GM21360 (cell line): ENCODE results near the gene GSTM4.
"Not testable (repeated sequence)": the region's sequence is repeated elsewhere in the genome, so short reads cannot be mapped to it uniquely, and the experiment has no call there.

Experiments
- ATAC-seq: cut with Tn5 transposase; IDR thresholded peaks from one replicate; pipeline ENCODE4 v1.9.1; 2021; ENCODE audit warnings: mild to moderate bottlenecking, moderate library complexity; ENCODE audit not compliant: unreplicated experiment

GSTM4 gene

GRCh38 chr1:109697861-109698260 lies 42.0 kb downstream of the GSTM4 start:
- not testable (repeated sequence) for ATAC-seq

- not testable (repeated sequence) for ATAC-seq
Observed at GRCh38 chr1:109702940-109703339, 47.0 kb downstream of the GSTM4 start.

GRCh38 chr1:109704173-109704572 lies 48.3 kb downstream of the GSTM4 start:
- ATAC-seq = no peak

- ATAC-seq = no peak
Observed at GRCh38 chr1:109705411-109705810, 49.5 kb downstream of the GSTM4 start.

- not testable (repeated sequence) for ATAC-seq
Observed at GRCh38 chr1:109708949-109709348, 53.0 kb downstream of the GSTM4 start.

DNA sequence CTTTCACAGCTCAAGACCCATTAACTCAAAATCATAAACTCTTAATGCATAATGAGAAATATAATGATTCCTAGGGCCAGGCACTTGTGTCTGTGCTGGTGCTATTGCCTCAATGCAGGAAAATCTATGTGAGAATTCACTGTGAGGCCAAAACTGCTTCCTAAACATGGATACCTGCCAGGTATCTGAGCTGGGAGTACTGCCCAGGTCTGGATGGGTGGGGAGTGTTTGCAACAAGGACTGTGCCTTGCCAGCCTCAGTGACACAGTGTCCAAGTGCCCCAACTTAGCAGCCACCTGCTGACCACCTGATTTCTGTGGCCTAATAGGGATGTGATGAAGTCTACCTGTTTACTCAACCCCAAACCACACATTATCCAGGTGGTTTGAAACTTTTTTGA lies 53.9 kb downstream of the GSTM4 start:
- not testable (repeated sequence) for ATAC-seq
